GM13977 (cell line): ENCODE results near the gene GNAI2.

Source experiments
- DNase-seq: peaks from one replicate; pipeline ENCODE4 v3.0.0; 2012; ENCODE audit warnings: low spot score
- in situ Hi-C: fragments of 300-500 bp; cut with MboI; formaldehyde crosslinking; loops from one replicate; pipeline ENCODE4 v1.12.0; 2022; ENCODE audit warnings: low sequenced_read_pairs, low pct_unique_long_range_greater_than_20kb, mixed read lengths, inconsistent platforms; ENCODE audit not compliant: unreplicated experiment
- TF ChIP-seq, protein P1 (sequence below): IDR thresholded peaks from 2 replicates; pipeline ENCODE4 v1.5.1; 2012; ENCODE audit warnings: mild to moderate bottlenecking, control low read depth; ENCODE audit not compliant: insufficient read depth; ENCODE audit errors: extremely low read depth, missing control alignments

The GNAI2 gene

DNA sequence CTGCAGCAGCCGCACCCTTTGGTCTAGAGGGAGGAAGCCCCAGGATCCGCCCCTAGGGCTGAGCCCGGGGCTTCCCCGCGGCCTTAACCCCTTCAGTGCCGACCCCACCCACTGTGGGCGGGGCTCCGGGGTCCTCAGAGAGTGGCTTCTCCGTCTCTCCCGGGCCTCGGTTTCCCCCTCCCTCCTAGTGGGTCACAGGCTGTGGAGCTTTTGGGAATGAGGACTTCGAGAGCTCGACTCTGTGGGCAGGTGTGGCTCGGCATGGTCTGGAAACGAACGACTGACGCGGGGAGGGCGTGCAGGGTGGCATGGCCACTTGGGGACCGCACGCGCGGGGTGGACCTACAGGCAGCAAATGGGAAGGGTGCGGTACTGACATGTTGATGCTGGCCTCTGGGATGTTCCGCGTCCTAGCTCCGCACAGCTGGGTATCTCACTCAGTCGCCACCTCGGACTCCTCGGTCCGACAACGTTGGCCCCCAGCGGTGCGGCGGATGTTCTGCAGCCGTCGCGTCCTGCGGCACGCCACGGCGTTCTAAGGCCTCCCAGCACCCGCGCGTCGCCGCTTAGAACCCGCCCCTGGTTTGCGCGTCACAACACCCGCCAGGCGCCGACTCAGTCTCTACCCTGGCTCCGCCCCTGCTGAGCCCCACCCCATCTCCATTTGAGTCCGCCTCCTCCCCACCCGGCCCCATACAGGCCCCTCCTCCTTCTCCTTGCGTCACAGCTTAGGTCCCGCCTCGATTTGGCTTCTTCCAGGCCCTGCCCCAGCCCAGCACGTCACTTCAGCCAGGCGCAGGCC lies 63.0 kb downstream of the GNAI2 start, which contains the start of the genes HYAL3 and NAA80:
Gene HYAL3, minus strand, starts transcription at position 570 of the 802 bp plus-strand sequence. CDS start 3,803 bp downstream, outside the sequence.
Gene NAA80, minus strand, starts transcription at position 570 of the 802 bp plus-strand sequence. CDS start 1,942 bp downstream, outside the sequence.
- TF ChIP-seq, protein P1, sequence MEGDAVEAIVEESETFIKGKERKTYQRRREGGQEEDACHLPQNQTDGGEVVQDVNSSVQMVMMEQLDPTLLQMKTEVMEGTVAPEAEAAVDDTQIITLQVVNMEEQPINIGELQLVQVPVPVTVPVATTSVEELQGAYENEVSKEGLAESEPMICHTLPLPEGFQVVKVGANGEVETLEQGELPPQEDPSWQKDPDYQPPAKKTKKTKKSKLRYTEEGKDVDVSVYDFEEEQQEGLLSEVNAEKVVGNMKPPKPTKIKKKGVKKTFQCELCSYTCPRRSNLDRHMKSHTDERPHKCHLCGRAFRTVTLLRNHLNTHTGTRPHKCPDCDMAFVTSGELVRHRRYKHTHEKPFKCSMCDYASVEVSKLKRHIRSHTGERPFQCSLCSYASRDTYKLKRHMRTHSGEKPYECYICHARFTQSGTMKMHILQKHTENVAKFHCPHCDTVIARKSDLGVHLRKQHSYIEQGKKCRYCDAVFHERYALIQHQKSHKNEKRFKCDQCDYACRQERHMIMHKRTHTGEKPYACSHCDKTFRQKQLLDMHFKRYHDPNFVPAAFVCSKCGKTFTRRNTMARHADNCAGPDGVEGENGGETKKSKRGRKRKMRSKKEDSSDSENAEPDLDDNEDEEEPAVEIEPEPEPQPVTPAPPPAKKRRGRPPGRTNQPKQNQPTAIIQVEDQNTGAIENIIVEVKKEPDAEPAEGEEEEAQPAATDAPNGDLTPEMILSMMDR, result peak; percentile 39
- in situ Hi-C loops, result no loop called here
- DNase-seq, result peak; percentile 99

DNA sequence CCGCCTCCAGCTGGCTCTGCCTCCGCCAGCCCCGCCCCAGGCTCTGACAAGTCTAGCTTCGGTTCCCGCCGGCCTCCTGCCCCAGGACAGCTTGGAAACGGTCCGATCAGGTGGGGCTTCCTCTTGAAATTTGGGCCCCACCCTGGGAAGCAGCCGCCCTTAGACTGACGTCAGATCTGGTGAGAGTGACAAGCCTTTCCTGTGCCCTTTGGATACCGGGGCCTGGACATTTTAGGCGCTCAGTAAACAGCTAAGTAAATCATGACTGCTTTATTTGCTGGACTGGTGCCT lies 63.6 kb downstream of the GNAI2 start:
- in situ Hi-C loops, result no loop called here
- TF ChIP-seq, protein P1, result no peak
- no peak for DNase-seq

DNA sequence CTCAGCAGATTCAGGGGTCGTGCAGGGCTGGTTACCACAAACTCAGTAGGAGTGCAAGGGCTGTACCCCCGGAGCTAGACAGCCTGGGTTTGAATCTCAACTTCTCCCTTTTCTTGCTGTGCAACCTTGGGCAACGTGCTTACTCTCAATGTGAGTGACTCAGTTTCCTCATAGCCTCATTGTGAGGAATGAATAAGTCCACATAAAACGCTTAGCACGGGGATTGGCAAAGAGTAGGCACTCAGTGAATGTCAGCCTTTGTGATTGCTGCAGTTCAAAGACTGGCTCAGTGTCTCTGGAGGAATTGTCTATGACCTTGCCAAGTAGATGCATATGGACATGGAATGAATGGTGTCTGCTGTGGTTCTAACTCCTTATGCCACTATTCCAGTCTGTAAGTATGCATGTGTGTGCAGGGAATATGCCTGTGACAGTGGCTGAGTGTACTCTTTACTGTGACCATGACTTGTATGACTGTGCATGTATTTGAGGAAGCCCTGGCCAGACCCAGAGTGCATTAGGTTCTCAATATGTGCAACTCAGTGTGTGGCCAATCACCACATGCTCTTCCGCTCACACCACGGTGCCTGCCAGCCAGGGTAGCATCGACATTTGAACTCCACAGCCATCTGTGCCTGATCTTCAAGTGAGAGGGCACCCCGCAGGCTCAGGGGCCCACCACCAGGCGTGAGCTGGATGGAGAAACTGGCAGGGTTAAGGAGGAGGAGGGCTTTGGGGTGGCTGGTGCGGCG lies 64.1 kb downstream of the GNAI2 start:
- DNase-seq, result no peak
- in situ Hi-C loops, result no loop called here
- TF ChIP-seq, protein P1, result no peak

DNA sequence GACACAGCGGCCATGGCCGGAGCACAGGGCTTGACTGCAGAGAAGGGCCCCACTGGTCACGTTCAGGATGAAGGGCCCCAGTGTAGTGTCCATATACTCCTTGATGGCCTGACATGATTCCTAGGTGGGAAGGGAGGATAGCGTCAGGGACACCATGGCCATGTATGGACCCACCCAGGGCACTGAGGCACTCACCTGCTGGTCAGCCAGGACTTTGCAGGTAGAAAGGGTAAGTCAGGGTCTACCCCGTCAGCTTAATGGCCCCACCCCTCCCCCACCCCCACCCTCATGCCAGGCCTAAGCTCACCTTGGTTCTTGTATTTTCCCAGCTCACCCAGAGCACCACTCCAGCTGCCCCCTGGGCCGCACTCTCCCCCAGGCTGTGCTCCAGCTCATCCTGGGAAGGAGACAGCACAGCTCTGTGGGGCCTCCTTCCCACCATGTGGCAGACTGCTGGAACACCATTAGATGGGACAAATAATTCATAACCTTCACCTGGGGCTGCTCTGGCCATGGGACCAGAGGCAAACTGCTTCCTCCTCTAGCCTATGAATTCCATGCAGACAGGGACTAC lies 64.8 kb downstream of the GNAI2 start:
- TF ChIP-seq, protein P1, result no peak
- no peak for DNase-seq
- in situ Hi-C loops, result no loop called here

DNA sequence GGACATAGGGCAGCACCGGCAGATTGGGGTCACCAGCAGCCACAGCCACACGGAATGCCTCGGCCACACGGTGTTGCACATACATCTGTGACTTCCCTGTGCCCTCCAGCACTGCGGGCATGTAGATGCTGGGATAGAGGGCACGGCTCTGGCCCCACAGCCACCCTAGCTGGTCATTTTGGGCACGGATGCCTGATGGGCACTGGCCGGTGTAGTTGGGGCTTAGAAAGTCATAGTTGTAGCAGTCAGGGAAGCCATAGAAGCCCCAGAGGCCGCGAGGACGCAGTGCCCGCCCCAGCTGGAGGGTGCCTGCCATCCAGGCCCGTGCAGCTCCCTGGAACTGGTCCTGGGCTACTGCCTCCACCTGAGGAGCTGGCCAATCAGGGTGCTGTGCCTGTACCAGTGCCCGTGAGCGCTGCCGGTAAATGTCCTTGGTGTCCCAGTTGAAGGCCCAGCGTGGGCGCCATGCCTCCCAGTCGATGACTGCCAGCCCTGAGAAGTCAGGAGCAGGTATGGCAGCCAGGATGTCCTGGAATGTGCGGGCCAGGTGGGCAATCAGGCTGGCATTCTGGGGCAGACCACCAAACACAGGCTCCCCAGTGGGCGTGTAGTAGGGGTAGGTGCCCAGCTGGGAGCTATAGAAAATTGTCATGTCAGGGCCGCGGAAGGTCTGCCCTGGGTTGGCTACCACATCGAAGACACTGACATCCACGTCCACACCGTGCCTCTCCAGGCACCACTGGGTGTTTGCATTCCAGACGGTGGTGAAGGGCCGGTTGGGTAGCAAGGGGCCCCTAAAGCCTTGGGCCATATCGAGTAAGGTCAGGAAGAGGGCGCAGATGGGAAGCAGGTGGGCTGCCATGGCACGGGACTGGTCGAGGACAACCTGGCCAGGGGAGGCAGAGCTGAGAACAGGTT lies 66.3 kb downstream of the GNAI2 start:
- in situ Hi-C loops, result no loop called here
- DNase-seq, result no peak
- TF ChIP-seq, protein P1, result no peak
